Caco-2 (cell line): ENCODE measurements around the gene TLE3. TPM values are rescaled to one million over a fixed set of nuclear protein-coding genes. Genes with fewer than 3 reads are reported as not detected.
A peak's percentile ranks its signal among the peaks of the same experiment; 100 is the strongest.

Source experiments
- BruUV-seq: library from RNA; stranded (reverse); fragments of 400-500 nt; replicated peaks from 2 replicates; lab custom pipeline; 2021; lab: Mats Ljungman, UMichigan
- CTCF ChIA-PET: fragments of 300-600 bp; sonication (Branson Sonifier 250); formaldehyde crosslinking; loops from one replicate; lab custom pipeline; 2022; ENCODE audit warnings: antibody characterized with exemption; lab: Charles Lee
- POLR2A ChIA-PET: fragments of 300-600 bp; sonication (Branson Sonifier 250); formaldehyde crosslinking; loops from one replicate; lab custom pipeline; 2022; ENCODE audit warnings: antibody characterized with exemption; lab: Charles Lee
- DNase-seq, 2 experiments: peaks; one replicate each; pipeline versions ENCODE4 v3.0.0 to v3.0.0-alpha.2; 2020 to 2022
- H3K27me3 ChIP-seq: replicated peaks from 2 replicates; pipeline ENCODE4 v1.6.0; 2011; ENCODE audit warnings: low read length; ENCODE audit not compliant: control insufficient read depth, insufficient read depth
- H3K36me3 ChIP-seq: 2 replicates; pipeline ENCODE4 v1.5.1; 2011; ENCODE audit warnings: low read length; ENCODE audit not compliant: control insufficient read depth, insufficient read depth
- H3K4me1 ChIP-seq: fragments of 250-450 bp; sonication (Bioruptor Pico); 2 replicates; pipeline ENCODE4 v1.5.1; 2020; ENCODE audit warnings: mild to moderate bottlenecking
- H3K4me3 ChIP-seq: 2 replicates; pipeline ENCODE4 v1.5.1; 2011; ENCODE audit warnings: low read depth, mild to moderate bottlenecking, control low read depth, low read length
- H3K9me3 ChIP-seq: fragments of 250-450 bp; sonication (Bioruptor Pico); 2 replicates; pipeline ENCODE4 v1.5.1; 2020; ENCODE audit warnings: mild to moderate bottlenecking, moderate library complexity
- H3K27ac Mint-ChIP-seq: one replicate; pipeline ENCODE4 v1.8.0; 2022; ENCODE audit warnings: mixed read lengths; ENCODE audit not compliant: unreplicated experiment
- H3K27me3 Mint-ChIP-seq: one replicate; pipeline ENCODE4 v1.8.0; 2022; ENCODE audit warnings: mixed read lengths; ENCODE audit not compliant: insufficient read depth, unreplicated experiment
- H3K36me3 Mint-ChIP-seq: one replicate; pipeline ENCODE4 v1.8.0; 2022; ENCODE audit warnings: mild to moderate bottlenecking, mixed read lengths; ENCODE audit not compliant: insufficient read depth, unreplicated experiment
- H3K4me1 Mint-ChIP-seq: one replicate; pipeline ENCODE4 v1.8.0; 2022; ENCODE audit warnings: low read depth, mixed read lengths; ENCODE audit not compliant: unreplicated experiment
- H3K4me3 Mint-ChIP-seq: one replicate; pipeline ENCODE4 v1.8.0; 2022; ENCODE audit warnings: mild to moderate bottlenecking, moderate library complexity, mixed read lengths; ENCODE audit not compliant: unreplicated experiment
- H3K9me3 Mint-ChIP-seq: one replicate; pipeline ENCODE4 v1.8.0; 2022; ENCODE audit warnings: mixed read lengths; ENCODE audit not compliant: unreplicated experiment
- CTCF ChIP-seq, 2 experiments: fragments of 200-600 bp in 1 of 2; IDR thresholded peaks; 1 replicate in 1 of 2; 2 replicates in 1 of 2; pipeline versions ENCODE4 v1.5.1 to v1.8.0; 2011 to 2022; ENCODE audit warnings: antibody characterized with exemption in 1 of 2, control low read depth in 1 of 2, inconsistent platforms in 1 of 2, low read depth in 1 of 2, low read length in 1 of 2, mild to moderate bottlenecking in 1 of 2, moderate library complexity in 1 of 2; ENCODE audit not compliant: insufficient read depth in 1 of 2, severe bottlenecking in 1 of 2, unreplicated experiment in 1 of 2
- intact Hi-C: fragments of 100-400 bp; cut with micrococcal nuclease; formaldehyde crosslinking; loops from one replicate; pipeline ENCODE4 v1.10.0; 2022; ENCODE audit not compliant: unreplicated experiment
- total RNA-seq: library from RNA; stranded (reverse); gene quantifications from 2 replicates; pipeline ENCODE4 v1.2.3, GENCODE V29; 2022

The TLE3 gene
- total RNA-seq, 1 experiment from 2014 or later, result 105 TPM

GRCh38 chr15:70050441-70050840 is 47.3 kb downstream of the TLE3 start:
- Mint-ChIP-seq H3K9me3 (no peaks in the 10 kb centered on the region), H3K27me3 (no peaks in the 10 kb centered on the region), H3K36me3 (peaks cover 62% of the 10 kb centered on the region), H3K4me1 (no peaks in the 10 kb centered on the region), H3K4me3 (no peak overlapping the region), H3K27ac (no peak overlapping the region)
- DNase-seq, result peak in 1 of 2 experiments; percentile 1
- peaks cover 7% of the 10 kb centered on the region for H3K36me3 ChIP-seq
- no peaks in the 10 kb centered on the region for H3K27me3 ChIP-seq
- no peak for TF ChIP-seq CTCF (IDR thresholded peaks at IDR 0.05; ENCODE audit: insufficient read depth in 1 of 2, low read depth in 1 of 2, low read length in 1 of 2, severe bottlenecking in 1 of 2, unreplicated experiment in 1 of 2)
- no peaks in the 10 kb centered on the region for H3K4me1 ChIP-seq
- POLR2A ChIA-PET, result no interaction called here
- H3K9me3 ChIP-seq, result no peaks in the 10 kb centered on the region
- intact Hi-C loops, result no loop called here
- CTCF ChIA-PET, result no interaction called here
- no peak overlapping the region for H3K4me3 ChIP-seq
- no TSS peak for BruUV-seq

GRCh38 chr15:70049701-70050301 is 47.9 kb downstream of the TLE3 start:
- no peak for TF ChIP-seq CTCF (IDR thresholded peaks at IDR 0.05; ENCODE audit: insufficient read depth in 1 of 2, low read depth in 1 of 2, low read length in 1 of 2, severe bottlenecking in 1 of 2, unreplicated experiment in 1 of 2)
- H3K4me1 Mint-ChIP-seq, result no peaks in the 10 kb centered on the region
- DNase-seq, result peak in 1 of 2 experiments; percentile 12
- no TSS peak for BruUV-seq
- peaks cover 7% of the 10 kb centered on the region for H3K36me3 ChIP-seq
- intact Hi-C loops, result no loop called here
- no peak overlapping the region for H3K4me3 Mint-ChIP-seq
- H3K9me3 Mint-ChIP-seq, result no peaks in the 10 kb centered on the region
- POLR2A ChIA-PET, result no interaction called here
- CTCF ChIA-PET, result no interaction called here
- H3K4me1 ChIP-seq, result no peaks in the 10 kb centered on the region
- H3K36me3 Mint-ChIP-seq, result peaks cover 55% of the 10 kb centered on the region
- no peaks in the 10 kb centered on the region for H3K27me3 ChIP-seq
- no peaks in the 10 kb centered on the region for H3K27me3 Mint-ChIP-seq
- H3K27ac Mint-ChIP-seq, result no peak overlapping the region
- H3K9me3 ChIP-seq, result no peaks in the 10 kb centered on the region
- no peak overlapping the region for H3K4me3 ChIP-seq

GRCh38 chr15:70048578-70049514 is 48.9 kb downstream of the TLE3 start:
- Histone ChIP-seq H3K27me3 (no peaks in the 10 kb centered on the region), H3K4me3 (no peak overlapping the region), H3K4me1 (no peaks in the 10 kb centered on the region), H3K9me3 (no peaks in the 10 kb centered on the region), H3K36me3 (peaks cover 5% of the 10 kb centered on the region)
- ChIA-PET CTCF (no interaction called here), POLR2A (no interaction called here)
- intact Hi-C loops, result no loop called here
- Mint-ChIP-seq H3K36me3 (peaks cover 46% of the 10 kb centered on the region), H3K4me1 (no peaks in the 10 kb centered on the region), H3K27me3 (no peaks in the 10 kb centered on the region), H3K9me3 (no peaks in the 10 kb centered on the region), H3K4me3 (no peak overlapping the region), H3K27ac (no peak overlapping the region)
- DNase-seq, result peak in 1 of 2 experiments; percentile 27
- TF ChIP-seq CTCF (IDR thresholded peaks at IDR 0.05; ENCODE audit: insufficient read depth in 1 of 2, low read depth in 1 of 2, low read length in 1 of 2, severe bottlenecking in 1 of 2, unreplicated experiment in 1 of 2), result no peak
- TSS peak; percentile 48 for BruUV-seq
